ENCODE data around the gene CCDC24. TPM values are rescaled to one million over a fixed set of nuclear protein-coding genes. Genes with fewer than 3 reads are reported as not detected.
A peak's percentile ranks its signal among the peaks of the same experiment; 100 is the strongest.

CCDC24 gene
- total and polyA plus RNA-seq, 9 of the 15 experiments (the other 6 are each of a cell fraction or from before 2014, with no cell fraction given) = 0.31 to 4.5 (median 1.5) TPM

DNA sequence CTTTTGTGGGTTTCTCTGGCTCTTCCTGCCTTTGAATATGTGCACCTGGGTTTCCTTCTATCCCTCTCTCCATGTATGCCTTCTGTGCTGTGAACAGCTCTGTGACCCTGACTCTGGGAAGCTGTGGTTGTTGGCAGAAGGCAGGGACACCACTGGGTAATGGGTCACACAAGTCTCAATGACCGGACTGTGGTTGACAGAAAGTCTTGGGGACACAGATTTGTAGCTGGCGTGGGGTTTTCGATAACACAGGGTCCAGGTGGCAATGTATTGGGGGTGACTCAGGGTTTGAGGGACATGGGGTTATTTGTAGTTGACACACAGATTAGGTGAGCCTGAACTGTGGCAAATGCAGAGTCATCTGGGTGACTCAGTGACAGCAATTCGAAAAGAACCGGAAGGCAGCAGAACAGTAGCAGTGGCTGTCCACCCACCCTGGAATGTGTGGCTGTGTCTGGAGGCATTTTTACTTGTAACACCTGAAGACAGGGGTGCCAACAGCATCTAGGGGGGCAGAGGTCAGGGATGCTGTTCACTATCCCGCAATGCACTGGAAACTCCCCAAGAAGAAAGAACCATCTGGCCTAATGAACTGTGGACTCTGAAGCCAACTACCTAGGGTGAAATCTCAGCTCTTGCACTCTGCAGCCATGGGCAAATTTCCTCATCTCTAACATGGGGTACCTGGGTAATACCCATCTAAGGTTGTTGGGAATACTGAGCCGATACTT, 52.8 kb downstream of the CCDC24 start (continued):
- TF ChIP-seq CCAR2 (IDR thresholded peaks at IDR 0.05; ENCODE audit: low read depth, low read length) (no peak), NONO (IDR thresholded peaks at IDR 0.05; ENCODE audit: low read depth in 2 of 2, low read length in 1 of 2) (no peak), CTBP1 (IDR thresholded peaks at IDR 0.05; ENCODE audit: borderline replicate concordance) (peak; percentile 50), ZNF707 (CRISPR knock-in tag; conservative IDR thresholded peaks at IDR 0.05) (no peak), U2AF1 (optimal IDR thresholded peaks at IDR 0.05; ENCODE audit: low read depth, low read length) (no peak), SIN3A (IDR thresholded peaks at IDR 0.05; ENCODE audit: borderline replicate concordance in 2 of 2, control insufficient read depth in 1 of 2, low read depth in 2 of 2, low read length in 2 of 2) (no peak), SRSF1 (IDR thresholded peaks at IDR 0.05; ENCODE audit: low read depth, low read length) (no peak), TCF3 (CRISPR knock-in tag; IDR thresholded peaks at IDR 0.05) (peak; percentile 93), PHF20 (IDR thresholded peaks at IDR 0.05; ENCODE audit: partially characterized antibody) (no peak), YBX1 (IDR thresholded peaks at IDR 0.05) (no peak), GTF2B (IDR thresholded peaks at IDR 0.05; ENCODE audit: extremely low read depth, insufficient read length) (no peak), ZNF75A (CRISPR knock-in tag; IDR thresholded peaks at IDR 0.05) (no peak), RFX5 (IDR thresholded peaks at IDR 0.05; ENCODE audit: low read depth, low read length) (no peak), RAD51 (IDR thresholded peaks at IDR 0.05; ENCODE audit: borderline replicate concordance, low read depth) (0 out of 2 replicates have a peak, but pooled peaks have one; percentile 7), TRIM24 (IDR thresholded peaks at IDR 0.05) (peak; percentile 83 to 89), POLR3A (IDR thresholded peaks at IDR 0.05; ENCODE audit: borderline replicate concordance, extremely low read depth, insufficient read depth, insufficient read length) (no peak), BHLHE40 (IDR thresholded peaks at IDR 0.05; ENCODE audit: low read length) (no peak), SETDB1 (IDR thresholded peaks at IDR 0.05; ENCODE audit: low read length) (no peak), SNAPC5 (CRISPR knock-in tag; IDR thresholded peaks at IDR 0.05) (no peak), KDM5B (IDR thresholded peaks at IDR 0.05; ENCODE audit: insufficient replicate concordance, low read depth, low read length) (no peak), ZNF3 (CRISPR knock-in tag; IDR thresholded peaks at IDR 0.05) (no peak)
- TF ChIP-seq, protein P1, sequence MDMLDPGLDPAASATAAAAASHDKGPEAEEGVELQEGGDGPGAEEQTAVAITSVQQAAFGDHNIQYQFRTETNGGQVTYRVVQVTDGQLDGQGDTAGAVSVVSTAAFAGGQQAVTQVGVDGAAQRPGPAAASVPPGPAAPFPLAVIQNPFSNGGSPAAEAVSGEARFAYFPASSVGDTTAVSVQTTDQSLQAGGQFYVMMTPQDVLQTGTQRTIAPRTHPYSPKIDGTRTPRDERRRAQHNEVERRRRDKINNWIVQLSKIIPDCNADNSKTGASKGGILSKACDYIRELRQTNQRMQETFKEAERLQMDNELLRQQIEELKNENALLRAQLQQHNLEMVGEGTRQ (CRISPR knock-in tag; IDR thresholded peaks at IDR 0.05) = no peak
- TF ChIP-seq, protein P2, sequence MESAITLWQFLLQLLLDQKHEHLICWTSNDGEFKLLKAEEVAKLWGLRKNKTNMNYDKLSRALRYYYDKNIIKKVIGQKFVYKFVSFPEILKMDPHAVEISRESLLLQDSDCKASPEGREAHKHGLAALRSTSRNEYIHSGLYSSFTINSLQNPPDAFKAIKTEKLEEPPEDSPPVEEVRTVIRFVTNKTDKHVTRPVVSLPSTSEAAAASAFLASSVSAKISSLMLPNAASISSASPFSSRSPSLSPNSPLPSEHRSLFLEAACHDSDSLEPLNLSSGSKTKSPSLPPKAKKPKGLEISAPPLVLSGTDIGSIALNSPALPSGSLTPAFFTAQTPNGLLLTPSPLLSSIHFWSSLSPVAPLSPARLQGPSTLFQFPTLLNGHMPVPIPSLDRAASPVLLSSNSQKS (CRISPR knock-in tag; IDR thresholded peaks at IDR 0.05) = no peak
- TF ChIP-seq, protein P3, sequence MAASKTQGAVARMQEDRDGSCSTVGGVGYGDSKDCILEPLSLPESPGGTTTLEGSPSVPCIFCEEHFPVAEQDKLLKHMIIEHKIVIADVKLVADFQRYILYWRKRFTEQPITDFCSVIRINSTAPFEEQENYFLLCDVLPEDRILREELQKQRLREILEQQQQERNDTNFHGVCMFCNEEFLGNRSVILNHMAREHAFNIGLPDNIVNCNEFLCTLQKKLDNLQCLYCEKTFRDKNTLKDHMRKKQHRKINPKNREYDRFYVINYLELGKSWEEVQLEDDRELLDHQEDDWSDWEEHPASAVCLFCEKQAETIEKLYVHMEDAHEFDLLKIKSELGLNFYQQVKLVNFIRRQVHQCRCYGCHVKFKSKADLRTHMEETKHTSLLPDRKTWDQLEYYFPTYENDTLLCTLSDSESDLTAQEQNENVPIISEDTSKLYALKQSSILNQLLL (CRISPR knock-in tag; IDR thresholded peaks at IDR 0.05; ENCODE audit: borderline replicate concordance) = no peak
